Forelimb muscle (tissue), 1 donor: ENCODE measurements around the gene ARID5B. TPM values are rescaled to one million over a fixed set of nuclear protein-coding genes. Genes with fewer than 3 reads are reported as not detected.
"Not testable (repeated sequence)": the region's sequence is repeated elsewhere in the genome, so short reads cannot be mapped to it uniquely, and the experiment has no call there.

Source experiments
- DNase-seq: peaks from one replicate; pipeline ENCODE4 v3.0.0-alpha.2; 2013; ENCODE audit warnings: low read depth
- polyA plus RNA-seq: library from polyadenylated mRNA; unstranded; fragments of 120-200 nt; gene quantifications from one replicate; pipeline ENCODE4 v1.2.1, GENCODE V29; 2013; ENCODE audit not compliant: insufficient read length

Gene ARID5B, protein sequence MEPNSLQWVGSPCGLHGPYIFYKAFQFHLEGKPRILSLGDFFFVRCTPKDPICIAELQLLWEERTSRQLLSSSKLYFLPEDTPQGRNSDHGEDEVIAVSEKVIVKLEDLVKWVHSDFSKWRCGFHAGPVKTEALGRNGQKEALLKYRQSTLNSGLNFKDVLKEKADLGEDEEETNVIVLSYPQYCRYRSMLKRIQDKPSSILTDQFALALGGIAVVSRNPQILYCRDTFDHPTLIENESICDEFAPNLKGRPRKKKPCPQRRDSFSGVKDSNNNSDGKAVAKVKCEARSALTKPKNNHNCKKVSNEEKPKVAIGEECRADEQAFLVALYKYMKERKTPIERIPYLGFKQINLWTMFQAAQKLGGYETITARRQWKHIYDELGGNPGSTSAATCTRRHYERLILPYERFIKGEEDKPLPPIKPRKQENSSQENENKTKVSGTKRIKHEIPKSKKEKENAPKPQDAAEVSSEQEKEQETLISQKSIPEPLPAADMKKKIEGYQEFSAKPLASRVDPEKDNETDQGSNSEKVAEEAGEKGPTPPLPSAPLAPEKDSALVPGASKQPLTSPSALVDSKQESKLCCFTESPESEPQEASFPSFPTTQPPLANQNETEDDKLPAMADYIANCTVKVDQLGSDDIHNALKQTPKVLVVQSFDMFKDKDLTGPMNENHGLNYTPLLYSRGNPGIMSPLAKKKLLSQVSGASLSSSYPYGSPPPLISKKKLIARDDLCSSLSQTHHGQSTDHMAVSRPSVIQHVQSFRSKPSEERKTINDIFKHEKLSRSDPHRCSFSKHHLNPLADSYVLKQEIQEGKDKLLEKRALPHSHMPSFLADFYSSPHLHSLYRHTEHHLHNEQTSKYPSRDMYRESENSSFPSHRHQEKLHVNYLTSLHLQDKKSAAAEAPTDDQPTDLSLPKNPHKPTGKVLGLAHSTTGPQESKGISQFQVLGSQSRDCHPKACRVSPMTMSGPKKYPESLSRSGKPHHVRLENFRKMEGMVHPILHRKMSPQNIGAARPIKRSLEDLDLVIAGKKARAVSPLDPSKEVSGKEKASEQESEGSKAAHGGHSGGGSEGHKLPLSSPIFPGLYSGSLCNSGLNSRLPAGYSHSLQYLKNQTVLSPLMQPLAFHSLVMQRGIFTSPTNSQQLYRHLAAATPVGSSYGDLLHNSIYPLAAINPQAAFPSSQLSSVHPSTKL
- 19.0 TPM for polyA plus RNA-seq

DNA sequence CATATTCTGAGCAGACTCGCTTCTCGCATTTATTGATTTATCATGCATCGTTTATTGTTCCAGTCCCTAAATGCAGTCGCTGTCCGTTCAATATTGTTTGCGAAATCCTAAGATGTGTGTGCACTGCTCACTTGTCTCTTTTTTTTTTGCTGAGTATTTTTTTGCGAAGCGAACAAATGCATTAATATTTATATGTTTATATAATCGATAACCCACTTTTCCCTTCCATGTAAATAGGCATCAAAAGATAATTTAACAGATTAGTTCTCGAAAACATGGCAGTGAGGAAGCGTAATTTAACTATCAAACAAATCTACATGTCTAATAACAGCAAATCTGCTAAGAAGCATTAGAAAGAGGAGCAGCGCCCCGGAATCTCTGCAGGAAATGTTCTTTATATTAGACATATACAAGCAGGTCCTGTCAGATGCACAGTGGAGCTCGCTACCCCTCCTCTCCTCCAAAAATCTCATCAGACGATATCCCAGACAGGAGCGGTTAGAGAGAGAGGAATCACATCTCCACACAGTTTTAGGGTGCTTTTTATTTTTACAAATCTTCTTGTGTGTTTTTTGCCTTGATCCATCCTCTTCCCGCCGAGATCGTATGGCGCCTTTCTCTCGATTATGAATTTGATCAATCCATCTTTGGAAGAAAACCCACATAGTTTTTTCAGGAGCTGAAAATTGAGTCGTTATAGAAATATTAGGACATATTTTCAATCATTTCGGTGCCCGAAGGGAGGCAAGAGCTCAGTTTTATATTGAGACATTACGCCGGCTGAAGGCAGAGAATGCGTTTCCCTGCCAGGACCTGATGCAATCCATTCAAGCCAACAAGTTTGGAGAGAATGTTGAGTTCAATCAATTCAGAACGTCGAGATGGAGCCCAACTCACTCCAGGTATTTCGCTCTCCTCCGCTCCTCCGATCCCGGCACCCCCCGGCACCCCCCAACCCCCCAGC is at the start of gene ARID5B:
Gene ARID5B, plus strand, starts transcription at position 871 of the 964 bp plus-strand sequence. Its CDS starts 11 bp downstream, at position 882.
- DNase-seq: peak; percentile 74

DNA sequence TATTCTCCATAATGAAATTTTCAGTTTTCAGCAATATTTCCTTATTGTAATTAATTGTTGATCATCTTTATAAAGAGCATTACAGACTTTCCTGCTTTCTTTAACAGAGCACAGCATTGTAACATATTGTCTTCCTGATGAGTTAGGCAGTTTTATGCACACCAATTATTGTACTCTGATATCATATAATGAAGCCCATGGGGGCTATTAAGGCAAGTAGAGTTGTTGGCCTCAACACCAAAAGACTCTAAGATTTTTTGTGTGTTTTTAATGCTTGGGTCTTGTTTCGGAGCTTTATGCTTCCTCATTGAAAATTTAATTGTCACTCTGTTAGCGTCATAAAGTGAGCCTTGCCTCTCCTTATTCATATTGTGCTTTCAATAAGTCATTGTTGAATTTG is 49.2 kb upstream of the ARID5B start:
- no peak for DNase-seq

DNA sequence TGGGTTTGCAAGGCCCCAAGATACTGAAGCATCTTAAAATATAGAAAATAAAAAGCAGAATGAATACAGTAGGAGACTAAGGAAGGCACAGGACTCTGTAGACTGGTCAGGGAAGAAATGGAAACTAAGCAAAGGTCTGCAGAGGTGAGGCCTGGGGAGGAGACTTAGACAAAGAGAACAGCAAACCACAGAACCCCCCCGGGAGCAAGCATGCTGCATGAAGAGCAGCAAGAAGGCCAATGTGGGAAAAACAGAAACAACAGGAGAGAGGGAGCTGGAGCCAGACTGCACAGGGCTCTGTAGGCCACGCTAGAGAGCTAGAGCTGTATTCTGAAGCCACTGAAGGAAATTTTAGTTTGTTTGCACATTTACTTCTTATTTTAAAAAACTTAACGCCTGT is 45.7 kb upstream of the ARID5B start:
- DNase-seq: no peak

DNA sequence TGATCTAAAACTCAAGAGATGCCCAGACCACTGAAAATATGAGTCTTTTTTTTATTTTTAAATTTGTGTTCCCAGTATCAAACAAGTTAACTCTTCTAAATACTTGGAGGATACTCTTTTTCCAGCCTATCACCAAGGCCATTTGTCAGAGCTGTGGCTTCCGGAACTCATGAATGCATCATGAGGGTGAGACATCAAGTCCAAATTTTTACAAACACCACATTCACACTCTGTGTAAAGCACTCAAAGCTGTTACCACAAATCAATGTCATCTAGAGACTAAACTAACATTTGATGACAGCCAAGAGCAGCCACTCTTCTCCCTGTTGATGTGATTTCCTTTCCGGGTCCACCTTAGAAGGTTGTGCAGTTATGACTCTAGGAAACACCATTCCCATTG is 43.8 kb upstream of the ARID5B start:
- no peak for DNase-seq

DNA sequence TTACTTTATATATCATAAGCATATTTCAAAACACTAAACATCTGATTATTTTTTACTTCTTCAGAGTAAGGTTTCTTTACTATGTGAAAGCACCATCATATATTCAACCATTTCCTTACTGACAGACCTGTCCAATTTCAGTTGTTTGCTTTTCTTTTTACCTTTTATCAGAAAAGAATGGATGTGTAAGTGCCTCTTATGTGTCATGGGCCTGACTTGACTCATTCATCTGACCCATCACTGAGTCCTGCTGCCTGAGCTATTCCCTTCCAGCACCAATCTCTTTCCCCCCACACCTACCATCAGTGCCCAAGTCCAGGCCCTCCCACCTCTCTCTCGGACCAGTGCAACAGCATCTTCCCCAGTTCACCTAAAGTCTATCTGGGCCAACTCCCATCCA is 41.7 kb upstream of the ARID5B start:
- DNase-seq: no peak

DNA sequence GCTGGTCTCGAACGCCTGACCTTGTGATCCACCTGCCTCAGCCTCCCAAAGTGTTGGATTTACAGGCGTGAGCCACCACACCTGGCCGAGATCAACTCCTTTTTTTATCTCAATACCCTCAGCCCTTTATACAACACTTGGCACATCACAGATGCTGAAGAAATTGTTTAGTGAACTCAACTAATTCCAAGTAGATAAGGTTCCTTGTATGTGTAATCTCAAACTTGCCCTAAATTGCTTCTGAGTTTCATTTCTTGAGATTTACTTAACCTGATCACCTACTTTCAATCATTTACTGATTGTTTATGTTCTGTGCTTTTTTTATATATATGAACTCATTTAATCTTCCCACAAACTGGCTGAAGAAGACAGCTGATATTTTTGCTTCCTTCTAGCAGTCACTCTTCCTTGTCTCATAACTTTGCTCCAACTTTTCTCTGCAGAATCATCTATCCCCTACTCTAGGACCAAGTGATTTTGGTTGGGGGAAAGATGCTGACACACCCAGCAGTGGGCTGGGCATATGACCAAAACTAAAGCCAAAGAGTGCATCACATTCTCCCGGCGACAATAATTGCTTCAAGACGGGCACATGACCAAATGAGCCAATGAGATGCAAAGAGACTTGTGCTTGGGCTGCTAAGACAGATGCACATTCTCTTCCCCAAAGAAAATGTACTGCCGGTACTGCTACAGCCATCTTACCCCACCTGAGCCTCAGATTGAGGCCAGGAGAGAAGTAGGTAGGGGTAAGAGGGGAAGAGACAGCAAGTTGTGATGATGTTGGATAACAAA is 40.3 kb upstream of the ARID5B start:
- no peak for DNase-seq

DNA sequence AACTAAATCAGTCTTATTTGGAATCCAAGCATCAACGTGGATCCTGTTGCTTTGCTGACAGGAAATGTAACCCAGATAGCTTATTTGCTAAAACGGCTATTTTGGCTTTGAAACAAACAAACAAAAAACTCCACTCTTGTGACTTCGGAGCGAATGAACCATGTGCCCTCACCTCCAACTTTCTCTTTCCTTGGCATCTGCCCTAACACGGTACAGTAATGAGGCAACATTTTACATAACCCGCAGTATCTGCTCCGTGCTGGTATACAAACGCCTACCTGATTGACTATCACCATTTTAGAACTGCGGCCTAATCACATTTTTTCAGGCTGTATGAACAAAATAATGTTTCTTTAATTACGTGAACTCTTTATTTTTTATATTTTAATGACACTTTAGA is 37.5 kb upstream of the ARID5B start:
- no peak for DNase-seq

DNA sequence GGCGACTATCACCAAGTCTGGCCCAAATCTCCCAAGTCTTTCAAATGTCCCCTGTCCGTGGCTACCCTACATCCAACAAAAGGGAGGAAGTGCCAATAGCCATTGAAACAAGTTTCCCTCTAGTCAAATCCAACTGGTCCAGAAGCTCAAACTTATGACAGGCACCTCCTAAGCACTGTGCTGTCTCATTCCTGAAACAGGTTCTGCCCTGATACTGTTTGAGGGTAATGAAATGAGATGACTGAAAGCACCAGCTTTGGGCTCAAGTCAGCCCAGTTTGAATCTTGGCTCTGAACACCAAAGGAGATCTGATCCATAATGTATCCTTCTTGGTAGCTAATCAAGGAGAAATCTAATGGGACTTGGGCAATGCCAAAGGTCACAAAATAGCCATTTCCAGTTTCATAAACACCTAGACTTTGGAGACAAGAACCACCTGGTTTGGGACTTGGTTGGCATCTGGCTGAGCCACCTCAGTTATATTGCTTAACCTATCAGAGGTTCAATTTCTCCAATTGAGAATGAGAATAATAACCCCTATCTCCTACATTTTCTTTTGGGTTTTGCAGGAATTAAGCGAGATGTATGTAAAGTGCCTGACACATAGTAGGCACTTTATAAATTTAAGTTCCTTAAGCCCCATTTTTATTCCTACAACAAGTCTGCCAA is 34.7 kb upstream of the ARID5B start:
- no peak for DNase-seq

DNA sequence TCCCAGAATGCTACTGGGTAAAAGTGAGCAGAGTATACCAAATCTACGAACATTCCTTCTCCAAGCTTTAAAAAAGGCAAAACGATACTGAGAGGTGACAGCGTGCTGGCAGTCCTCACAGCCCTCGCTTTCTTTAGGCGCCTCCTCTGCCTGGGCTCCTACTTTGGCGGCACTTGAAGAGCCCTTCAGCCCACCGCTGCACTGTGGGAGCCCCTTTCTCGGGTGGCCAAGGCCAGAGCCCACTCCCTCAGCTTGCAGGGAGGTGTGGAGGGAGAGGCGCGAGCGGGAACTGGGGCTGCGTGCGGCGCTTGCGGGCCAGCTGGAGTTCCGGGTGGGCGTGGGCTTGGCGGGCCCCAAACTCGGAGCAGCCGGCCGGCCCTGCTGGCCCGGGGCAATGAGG is 34.1 kb upstream of the ARID5B start:
- DNase-seq: not testable (repeated sequence)

DNA sequence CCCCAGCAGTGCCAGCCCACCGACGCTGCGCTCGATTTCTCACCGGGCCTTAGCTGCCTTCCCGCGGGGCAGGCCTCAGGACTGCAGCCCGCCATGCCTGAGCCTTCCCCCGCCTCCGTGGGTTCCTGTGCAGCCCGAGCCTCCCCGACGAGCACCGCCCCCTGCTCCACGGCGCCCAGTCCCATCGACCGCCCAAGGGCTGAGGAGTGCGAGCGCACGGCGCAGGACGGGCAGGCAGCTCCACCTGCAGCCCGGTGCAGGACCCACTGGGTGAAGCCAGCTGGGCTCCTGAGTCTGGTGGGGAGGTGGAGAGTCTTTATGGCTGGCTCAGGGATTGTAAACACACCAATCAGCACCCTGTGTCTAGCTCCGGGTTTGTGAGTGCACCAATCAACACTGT is 33.7 kb upstream of the ARID5B start:
- DNase-seq: not testable (repeated sequence)

DNA sequence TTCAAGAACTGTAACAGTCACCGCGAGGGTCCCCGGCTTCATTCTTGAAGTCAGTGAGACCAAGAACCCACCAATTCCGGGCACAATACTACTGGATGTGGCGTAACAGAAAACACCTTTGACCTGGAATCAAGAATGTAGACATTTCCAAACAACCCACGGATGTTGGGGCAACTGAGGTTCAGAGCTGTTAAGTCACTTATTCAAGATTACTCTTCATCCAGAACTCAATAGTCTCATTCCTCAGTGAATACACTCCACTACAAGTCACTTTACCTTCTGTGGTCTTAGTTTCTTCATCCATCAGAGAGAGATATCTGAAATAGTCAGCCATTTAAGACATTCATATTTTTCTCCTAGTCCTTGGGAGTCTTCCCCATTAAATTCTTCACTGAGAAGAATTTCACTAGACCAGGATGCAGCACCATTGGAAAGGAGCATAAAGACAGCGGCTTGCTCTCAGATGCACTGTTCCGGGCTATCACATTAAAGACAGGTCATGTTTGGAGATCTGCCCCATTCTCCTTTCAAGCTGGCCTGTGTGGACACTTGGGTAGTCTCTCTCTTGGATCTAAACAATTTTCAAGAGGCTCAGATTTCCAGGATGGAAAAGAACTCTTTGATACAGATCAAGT is 32.3 kb upstream of the ARID5B start:
- no peak for DNase-seq

DNA sequence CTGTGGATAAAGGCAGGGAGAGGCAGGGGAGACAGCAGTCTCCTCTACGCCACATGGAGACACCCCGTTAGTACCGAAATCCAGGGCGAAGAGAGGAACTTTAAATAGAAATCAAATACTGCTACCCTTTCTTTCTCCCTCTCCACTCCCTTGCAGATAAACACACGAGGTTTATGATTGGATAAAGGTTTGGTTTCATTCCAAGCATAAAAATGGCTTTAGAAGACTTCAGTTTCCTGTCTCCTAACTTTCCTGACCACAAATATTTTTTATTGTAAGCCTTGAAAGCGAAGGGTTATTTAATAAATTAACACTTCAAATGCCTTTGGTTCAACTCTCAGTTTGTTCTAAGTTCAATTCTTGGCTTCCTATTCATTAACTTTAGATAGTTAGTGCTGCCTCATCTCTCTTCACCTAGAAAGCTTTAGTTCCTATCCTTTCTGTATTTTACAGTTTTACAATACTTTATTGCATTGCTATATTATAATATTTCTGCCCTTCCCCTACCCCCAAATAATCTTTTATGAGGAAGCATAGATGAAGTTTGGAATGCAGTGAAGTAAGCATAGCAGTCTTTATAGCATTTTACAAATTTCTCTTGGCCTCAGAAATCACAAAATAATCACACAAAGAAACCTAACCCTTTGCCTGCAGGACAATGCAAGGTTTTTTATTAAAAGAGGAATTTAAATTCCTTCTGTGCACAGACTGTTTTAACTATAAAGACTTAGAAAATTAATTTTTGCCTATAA is 31.5 kb upstream of the ARID5B start:
- DNase-seq: no peak

DNA sequence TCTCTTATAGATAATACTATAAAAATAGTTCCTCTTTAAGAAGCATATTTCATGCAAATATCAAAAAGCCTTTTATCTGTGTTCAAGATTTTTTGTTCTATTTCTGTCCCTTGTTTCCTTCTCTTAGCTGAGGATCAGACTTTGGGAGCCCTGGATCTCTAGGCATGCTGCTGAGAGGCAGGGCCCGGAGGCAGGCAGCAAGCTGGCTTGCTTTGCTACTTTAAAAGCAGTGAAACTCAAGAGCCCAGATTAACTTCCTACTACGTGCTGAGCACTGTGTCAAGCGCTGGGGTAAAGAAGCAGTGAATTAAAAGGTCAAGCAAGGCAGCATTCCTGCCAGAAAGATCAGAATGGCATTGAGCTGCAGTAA is 31.0 kb upstream of the ARID5B start:
- DNase-seq: no peak

DNA sequence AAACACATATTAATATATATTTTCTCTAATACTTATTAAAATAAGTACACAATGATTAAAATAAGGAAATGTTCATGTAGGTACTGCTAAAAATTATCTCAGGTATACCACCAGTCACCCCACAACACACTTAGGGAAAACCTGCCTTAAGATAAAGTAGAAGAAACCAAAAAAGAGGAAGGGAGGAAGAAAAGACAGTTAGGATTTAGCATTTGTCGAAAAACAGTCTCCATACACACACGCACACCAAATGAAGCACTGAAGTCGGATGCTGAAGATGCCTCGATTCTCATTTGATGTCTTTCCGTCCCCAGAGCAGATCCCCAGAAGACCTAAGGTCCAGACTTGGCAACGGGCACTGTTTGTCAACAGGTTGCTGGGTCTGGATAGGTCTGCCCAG is 30.0 kb upstream of the ARID5B start:
- no peak for DNase-seq

DNA sequence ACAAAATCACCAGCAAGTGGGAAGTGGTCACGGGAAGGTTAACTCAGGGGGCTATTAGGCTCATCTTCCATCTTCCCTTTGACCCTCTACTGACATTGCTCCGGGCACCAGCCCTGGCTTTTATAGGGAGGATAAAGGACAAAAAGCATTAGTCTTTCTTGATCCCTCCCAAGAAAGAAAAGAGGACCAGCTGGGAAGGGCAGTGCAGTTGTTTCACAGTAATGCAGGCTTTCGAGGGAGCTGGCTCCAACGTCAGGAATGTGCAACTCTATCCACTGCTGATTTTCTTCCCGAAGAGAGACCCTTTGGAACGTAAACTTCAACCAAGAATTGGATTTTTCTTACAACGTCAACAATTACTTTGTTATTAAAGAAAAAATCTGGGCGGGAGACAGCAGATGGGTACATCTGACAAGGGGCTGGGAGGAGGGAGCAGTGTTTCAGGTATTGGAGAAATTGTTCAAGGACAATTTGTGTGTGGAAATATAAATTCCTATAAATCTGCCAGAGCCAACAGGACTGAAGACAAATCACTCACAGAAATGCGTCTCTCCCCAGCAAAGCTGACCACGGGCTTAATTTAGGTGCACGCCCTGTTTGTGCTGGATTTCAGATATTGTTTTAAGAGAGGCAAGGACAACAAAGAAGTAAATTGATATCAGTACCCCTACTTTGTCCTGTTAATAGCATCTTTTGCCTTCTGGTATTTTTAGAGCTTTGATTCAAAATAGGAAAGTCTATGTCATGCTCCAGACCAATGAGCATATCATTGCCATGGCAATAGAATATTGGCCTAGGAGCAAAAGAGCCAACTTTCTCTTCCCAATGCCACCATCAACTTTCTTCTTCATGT is 23.4 kb upstream of the ARID5B start:
- DNase-seq: no peak

DNA sequence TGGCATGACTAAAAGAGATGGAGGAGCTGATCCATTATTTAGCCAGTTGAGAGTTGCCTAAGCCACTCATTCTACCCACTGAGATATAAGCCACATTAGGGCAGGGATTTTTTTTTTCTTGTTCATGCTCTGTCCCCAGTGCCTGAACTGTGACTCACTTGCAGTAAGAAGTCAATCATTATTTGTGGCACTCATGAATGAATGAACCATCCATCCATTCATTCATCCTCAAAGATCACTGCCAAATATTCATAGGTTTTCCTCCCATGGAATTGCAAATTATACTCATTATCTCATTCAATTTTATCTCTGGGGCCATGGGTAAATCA is 22.8 kb upstream of the ARID5B start:
- no peak for DNase-seq

DNA sequence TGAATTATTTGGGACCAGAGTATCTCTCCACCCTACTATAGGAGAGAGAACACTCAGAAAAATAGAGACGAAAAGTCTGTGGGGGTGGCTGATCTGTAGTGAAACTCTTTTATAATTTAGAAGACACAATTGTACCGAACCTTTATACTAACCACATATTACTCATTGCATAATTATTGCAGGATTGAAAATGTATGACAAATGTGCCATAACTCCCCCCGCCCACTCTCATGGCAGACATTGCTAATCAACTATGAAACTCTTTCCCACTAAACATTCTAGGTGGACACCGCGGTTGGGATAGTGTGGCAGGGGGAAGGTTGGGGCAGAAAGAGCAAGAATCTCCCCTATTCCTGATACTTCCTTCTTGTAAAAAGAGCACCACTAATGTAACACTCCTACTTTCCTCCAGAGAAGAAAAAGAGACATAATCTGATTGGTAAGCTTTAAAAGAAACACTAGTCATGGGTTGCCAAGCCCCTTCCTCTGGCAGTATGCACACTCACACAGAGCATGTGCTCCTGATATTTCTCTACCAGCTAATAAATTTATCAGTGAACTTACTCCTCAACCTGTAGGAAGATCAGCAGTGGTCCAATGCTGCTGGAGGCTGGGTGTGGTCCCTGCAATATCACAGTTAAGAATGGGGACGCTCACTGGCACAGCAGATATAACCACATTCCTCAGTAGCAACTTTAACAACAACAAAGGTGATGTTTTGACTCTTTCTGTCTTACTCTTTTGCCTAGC is 18.7 kb upstream of the ARID5B start:
- no peak for DNase-seq
